ENCODE results near the gene TCF25.

- TF ChIP-seq POLR2A (IDR thresholded peaks at IDR 0.05) (no peak), CTCF (IDR thresholded peaks at IDR 0.05) (no peak)
Observed at GRCh38 chr16:89952049-89952448, 78.7 kb downstream of the TCF25 start.
